Measurements from ENCODE around the gene ETV6.

- TF ChIP-seq CTCF (IDR thresholded peaks at IDR 0.05) (no peak), ZFX (IDR thresholded peaks at IDR 0.05; ENCODE audit: borderline replicate concordance) (no peak)
Measured at GRCh38 chr12:11765817-11766794, 116.6 kb downstream of the ETV6 start.
